Measurements from ENCODE around the gene MED7.
A peak's percentile ranks its signal among the peaks of the same experiment; 100 is the strongest.
"Not testable (repeated sequence)": the region's sequence is repeated elsewhere in the genome, so short reads cannot be mapped to it uniquely, and the experiment has no call there.

The MED7 gene

DNA sequence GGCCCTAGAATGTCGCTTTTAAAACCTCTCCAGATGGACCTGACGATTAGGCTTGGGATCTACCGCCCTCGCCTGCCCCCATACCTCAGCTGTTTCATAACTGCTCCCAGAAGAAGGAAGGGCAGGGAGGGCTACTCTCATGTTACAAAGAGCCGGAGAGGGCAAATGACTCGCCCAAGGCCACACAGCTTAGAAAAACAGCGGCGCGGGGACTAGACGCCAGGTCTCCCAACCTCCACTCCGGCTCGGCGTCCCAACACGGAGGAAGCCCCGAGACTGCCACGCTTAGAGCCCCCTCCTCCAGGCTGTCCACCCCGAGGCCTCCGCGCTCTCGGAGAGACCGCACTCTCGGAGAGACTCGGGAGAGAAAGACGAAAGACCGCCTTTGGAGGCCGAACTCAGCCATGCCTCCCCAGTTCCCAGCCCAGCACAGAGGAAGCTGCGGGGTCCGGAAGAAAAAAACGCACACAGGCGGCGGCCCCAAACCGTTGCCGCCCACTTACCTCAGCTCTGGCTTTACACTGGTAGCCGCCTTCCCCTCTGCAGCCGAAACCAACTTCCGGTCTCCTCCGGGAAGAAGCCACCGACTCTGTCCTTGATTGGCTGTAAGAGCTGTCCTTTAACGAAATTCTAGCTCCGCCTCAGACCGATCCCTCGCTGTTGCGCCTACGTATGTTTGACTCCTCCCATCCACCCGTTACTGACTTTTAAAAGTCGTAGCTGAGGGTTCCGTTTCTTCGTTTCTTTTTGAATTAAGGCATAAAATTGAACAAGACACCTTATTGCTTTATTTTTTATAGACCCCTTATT lies at the start of gene MED7:
Gene MED7, minus strand, starts transcription at position 549 of the 810 bp plus-strand sequence. CDS start 3,434 bp downstream, outside the sequence.
- DNase-seq (ENCODE audit: low read depth in 2 of 2), result peak; percentile 88 to 89

- no peak for DNase-seq (ENCODE audit: low read depth in 2 of 2)
Measured at GRCh38 chr5:157189223-157189622, 46.6 kb upstream of the MED7 start.

DNA sequence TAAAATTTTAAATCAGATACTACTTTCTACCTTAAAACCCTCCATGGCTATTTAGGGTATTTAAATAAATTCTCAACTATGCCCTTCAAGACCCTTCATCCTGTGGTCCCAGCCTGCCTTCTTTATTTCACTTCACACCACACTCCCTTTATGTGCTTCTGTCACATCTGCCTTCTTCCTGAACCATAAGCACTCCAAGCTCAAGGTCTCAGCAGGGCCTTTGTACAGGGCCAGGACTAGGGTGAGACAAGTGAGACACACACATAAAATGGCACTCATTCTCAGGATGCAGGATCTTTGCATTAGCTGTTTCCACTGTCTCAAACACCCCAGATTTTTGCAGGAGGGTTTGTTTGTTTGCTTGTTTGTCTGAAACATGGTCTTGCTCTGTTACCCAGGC lies 45.6 kb upstream of the MED7 start:
- DNase-seq (ENCODE audit: low read depth in 2 of 2), result no peak

- DNase-seq (ENCODE audit: low read depth in 2 of 2), result no peak
Measured at GRCh38 chr5:157187046-157187754, 44.5 kb upstream of the MED7 start.

- DNase-seq (ENCODE audit: low read depth in 2 of 2), result no peak
Measured at GRCh38 chr5:157186309-157187045, 43.8 kb upstream of the MED7 start.

DNA sequence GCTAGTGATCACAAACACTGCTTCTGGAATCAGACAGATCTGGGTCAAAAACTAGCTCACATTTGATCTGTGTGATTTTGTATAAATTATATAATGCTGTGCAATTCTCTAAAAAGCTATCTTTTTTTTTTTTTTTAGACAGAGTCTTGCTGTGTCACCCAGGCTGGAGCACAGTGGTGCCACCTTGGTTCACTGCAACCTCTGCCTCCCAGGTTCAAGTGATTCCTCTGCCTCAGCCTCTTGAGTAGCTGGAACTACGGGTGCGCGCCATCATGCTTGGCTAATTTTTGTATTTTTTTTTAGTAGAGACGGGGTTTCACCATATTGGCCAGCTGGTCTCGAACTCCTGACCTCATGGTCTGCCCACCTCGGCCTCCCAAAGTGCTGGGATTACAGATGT lies 42.5 kb upstream of the MED7 start:
- DNase-seq (ENCODE audit: low read depth in 2 of 2), result not testable (repeated sequence)

DNA sequence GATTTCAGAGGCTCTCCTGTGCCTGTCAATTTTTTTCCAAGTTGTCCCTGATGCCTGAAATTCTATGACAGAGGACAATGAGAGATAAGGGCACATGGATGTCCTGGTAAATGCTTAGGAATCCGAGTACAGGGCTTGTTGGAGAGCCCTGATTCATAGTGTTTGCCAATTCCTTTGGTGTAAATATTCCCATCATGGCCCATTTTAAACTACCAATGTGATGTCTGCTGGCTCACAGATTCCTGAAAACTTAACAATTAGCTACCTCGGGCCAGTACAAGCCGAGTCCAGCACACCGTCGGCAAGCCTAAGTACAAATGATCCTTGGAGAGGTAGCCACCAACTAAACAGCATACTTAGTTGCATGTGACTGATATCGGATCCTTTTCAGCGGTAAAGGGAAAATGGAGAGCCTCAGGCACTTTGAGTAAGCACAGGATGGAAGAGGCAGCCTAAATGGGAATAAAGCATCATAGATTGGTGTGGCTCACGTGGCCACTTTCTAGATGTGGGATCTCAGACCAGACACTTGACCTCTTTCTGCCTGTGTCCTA lies 41.5 kb upstream of the MED7 start:
- DNase-seq (ENCODE audit: low read depth in 2 of 2), result no peak

DNA sequence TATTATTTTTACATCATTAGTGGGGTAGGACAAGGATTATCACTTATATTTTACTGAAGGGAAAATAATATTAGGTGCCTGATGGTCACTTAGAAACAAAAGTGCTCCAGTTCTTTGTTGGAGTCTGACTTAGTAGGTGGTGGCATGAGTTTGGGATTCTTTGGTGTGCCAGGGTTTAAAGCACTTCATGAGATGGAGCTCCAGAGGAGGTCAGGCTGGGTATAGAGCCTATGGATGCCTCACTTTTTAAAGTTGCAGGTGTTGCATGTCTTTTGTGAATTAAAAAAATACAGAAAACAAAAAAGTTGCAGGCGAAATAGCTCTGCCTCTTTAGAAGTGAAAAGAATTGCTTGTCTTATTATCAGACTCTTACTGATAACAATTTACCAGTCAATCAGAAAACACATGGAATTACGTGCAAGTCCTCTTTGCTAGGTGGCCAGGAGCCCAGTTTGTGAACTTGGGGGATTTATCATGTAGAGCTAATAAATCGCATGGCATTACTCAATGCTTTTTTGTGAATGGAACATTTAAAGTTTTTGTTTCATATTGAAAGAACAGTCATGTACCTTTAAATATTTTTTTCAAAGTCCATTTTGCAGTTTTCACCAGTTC lies 39.6 kb upstream of the MED7 start:
- DNase-seq (ENCODE audit: low read depth in 2 of 2), result no peak

GRCh38 chr5:157180374-157181264 lies 38.0 kb upstream of the MED7 start, which contains the start of gene ITK:
Gene ITK (plus strand): TSS chr5:157180840. CDS start chr5:157180978, 138 bp downstream.
- DNase-seq (ENCODE audit: low read depth in 2 of 2), result no peak

DNA sequence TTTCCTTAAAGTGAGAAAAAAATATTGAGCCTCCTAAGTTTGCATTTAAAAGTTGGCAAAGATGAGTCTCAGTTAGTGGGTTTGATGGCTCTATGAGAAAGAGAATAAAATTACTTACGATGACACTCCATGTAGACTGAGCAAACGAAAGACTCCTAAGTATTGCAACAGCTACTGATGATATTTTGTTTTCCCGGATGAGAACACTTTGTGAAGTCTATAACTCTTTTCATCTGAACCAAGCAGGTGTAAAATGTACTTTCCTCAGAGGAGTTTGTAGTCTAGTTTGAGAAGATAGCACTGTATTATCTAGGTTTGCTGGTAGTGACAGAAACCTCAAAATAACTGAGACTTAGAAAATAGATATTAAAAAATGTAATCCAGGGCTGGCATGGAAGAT lies 36.3 kb upstream of the MED7 start:
- no peak for DNase-seq (ENCODE audit: low read depth in 2 of 2)

- no peak for DNase-seq (ENCODE audit: low read depth in 2 of 2)
Measured at GRCh38 chr5:157177953-157178352, 35.3 kb upstream of the MED7 start.

GRCh38 chr5:157175071-157175612 lies 32.5 kb upstream of the MED7 start:
- DNase-seq (ENCODE audit: low read depth in 2 of 2), result peak in 1 of 2 donors; percentile 41

- peak; percentile 87 to 89 for DNase-seq (ENCODE audit: low read depth in 2 of 2)
Measured at GRCh38 chr5:157172403-157172802, 29.7 kb upstream of the MED7 start.

DNA sequence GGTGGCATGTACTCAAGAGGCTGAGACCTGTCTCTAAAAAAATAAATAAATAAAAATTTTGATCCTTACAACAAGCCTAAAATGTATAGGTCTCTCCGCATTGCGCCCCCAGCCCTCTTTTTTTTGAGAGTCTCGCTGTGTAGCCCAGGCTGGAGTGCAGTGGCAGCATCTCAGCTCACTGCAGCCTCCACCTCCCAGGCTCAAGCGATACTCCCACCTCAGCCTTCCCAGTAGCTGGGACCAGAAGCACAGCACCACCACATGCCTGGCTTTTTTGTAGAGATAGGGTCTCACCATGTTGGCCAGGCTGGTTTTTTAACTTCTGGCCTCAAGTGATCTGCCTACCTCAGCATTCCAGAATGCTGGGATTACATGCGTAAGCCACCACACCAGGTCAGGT lies 25.6 kb upstream of the MED7 start:
- DNase-seq (ENCODE audit: low read depth in 2 of 2), result no peak

DNA sequence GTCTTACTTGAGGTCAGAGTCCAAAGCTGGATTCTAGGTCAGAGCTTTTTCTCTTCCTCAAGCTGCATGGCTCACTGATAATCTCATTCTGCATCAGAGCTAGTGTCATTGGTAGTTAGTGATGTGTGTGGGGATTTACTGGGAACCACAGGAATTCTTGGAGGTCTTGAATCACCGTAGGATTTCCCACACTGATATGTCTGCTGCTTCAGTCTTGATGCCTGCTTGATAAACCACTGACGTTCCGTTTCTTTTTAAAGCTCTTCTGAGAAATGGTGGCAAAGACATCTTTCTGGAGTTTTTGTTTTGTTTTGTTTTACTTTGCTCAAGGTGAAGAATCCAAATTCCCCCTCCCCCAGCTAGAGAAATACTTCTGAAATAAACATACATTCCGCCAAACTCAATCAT lies 24.6 kb upstream of the MED7 start:
- no peak for DNase-seq (ENCODE audit: low read depth in 2 of 2)

GRCh38 chr5:157166214-157167213 lies 23.8 kb upstream of the MED7 start, which contains the start of gene GARIN3:
Gene GARIN3 (minus strand): TSS chr5:157166264. CDS start chr5:157166168, 96 bp downstream.
- no peak for DNase-seq (ENCODE audit: low read depth in 2 of 2)

GRCh38 chr5:157165668-157166067 lies 23.0 kb upstream of the MED7 start:
- DNase-seq (ENCODE audit: low read depth in 2 of 2), result no peak

DNA sequence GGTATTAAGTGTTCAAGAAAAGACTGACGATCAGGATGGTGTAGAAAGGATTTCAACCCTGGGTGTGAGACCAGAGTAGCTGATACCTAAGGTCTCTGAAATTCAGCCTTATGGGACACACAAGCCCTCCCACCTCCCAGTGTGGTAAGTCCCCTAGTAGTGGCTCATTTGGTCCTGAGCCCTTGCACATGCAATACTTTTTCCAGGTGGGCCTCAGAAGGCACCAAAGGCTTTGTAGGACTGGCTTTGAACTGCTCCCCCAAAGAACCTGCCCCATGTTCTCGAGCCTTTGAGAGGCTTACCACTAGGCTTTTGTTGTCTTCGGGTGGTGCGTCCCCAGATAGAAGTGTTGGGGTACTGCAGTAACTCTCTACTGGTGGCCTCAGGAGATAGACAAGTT lies 22.6 kb upstream of the MED7 start:
- DNase-seq (ENCODE audit: low read depth in 2 of 2), result no peak

- DNase-seq (ENCODE audit: low read depth in 2 of 2), result no peak
Measured at GRCh38 chr5:157164521-157164920, 21.9 kb upstream of the MED7 start.

Data from stimulated activated CD8-positive, alpha-beta memory T cell treated with anti-CD3 and anti-CD28 coated beads, Interleukin-15, amount 100 ng/mL, for 48 hours (primary cell).